K562 (cell line): Measurements from ENCODE around the gene WDR46. TPM values are rescaled to one million over a fixed set of nuclear protein-coding genes. Genes with fewer than 3 reads are reported as not detected.

Experiments used
- CBFB ChIP-seq: sonication (generic); formaldehyde crosslinking; IDR thresholded peaks from 2 replicates; pipeline ENCODE4 v1.4.0; 2020; ENCODE audit warnings: mild to moderate bottlenecking, missing genetic modification reagents
- JUN ChIP-seq, 2 experiments: sonication (generic) in 1 of 2; formaldehyde crosslinking in 1 of 2; IDR thresholded peaks; 2 replicates each; pipeline versions ENCODE4 v1.6.1 to v1.8.0; 2012 to 2022; ENCODE audit warnings: borderline replicate concordance in 2 of 2, mild to moderate bottlenecking in 2 of 2, improper control_type of control experiment in 1 of 2, low read depth in 1 of 2, low read length in 1 of 2, missing genetic modification reagents in 1 of 2
- LEF1 ChIP-seq: fragments of 450-650 bp; IDR thresholded peaks from 2 replicates; pipeline ENCODE4 v1.6.1; 2016; ENCODE audit warnings: mild to moderate bottlenecking
- MNT ChIP-seq, 2 experiments: fragments of 450-650 bp; conservative IDR thresholded peaks; 2 replicates each; pipeline ENCODE4 v1.6.1; 2017; ENCODE audit warnings: mild to moderate bottlenecking in 2 of 2, moderate library complexity in 2 of 2
- NKRF ChIP-seq: fragments of 450-650 bp; IDR thresholded peaks from 2 replicates; pipeline ENCODE4 v1.6.1; 2016; ENCODE audit warnings: borderline replicate concordance
- PCBP2 ChIP-seq: fragments of 200-400 bp; formaldehyde crosslinking; IDR thresholded peaks from 2 replicates; pipeline ENCODE4 v1.6.1; 2018; ENCODE audit warnings: low read length, low read depth, mild to moderate bottlenecking, moderate library complexity; ENCODE audit not compliant: poor library complexity, severe bottlenecking
- RAD51 ChIP-seq: fragments of 450-650 bp; IDR thresholded peaks from 2 replicates; pipeline ENCODE4 v1.7.1; 2016; ENCODE audit warnings: low read depth, mild to moderate bottlenecking, borderline replicate concordance
- SPI1 ChIP-seq: IDR thresholded peaks from 2 replicates; pipeline ENCODE4 v1.6.1; 2011; ENCODE audit warnings: low read depth, low read length, control low read depth, borderline replicate concordance
- TAF1 ChIP-seq: IDR thresholded peaks from 2 replicates; pipeline ENCODE4 v1.6.1; 2011; ENCODE audit warnings: mild to moderate bottlenecking, low read length, moderate library complexity; ENCODE audit not compliant: insufficient read depth, control insufficient read depth, severe bottlenecking; ENCODE audit errors: extremely low read depth
- TCFL5 ChIP-seq: fragments of 250-450 bp; sonication (Bioruptor Pico); conservative IDR thresholded peaks from 2 replicates; pipeline ENCODE4 v1.6.1; 2021; ENCODE audit warnings: mild to moderate bottlenecking, moderate library complexity, matching md5 sums
- ZNF347 ChIP-seq: fragments of 450-650 bp; formaldehyde crosslinking; IDR thresholded peaks from 2 replicates; pipeline ENCODE4 v1.4.0; 2020; ENCODE audit warnings: low read depth, mild to moderate bottlenecking, moderate library complexity
- ZNF586 ChIP-seq: fragments of 450-650 bp; formaldehyde crosslinking; conservative IDR thresholded peaks from 2 replicates; pipeline ENCODE4 v1.4.0; 2020; ENCODE audit warnings: mild to moderate bottlenecking, moderate library complexity
- polyA plus RNA-seq, 8 experiments: library from polyadenylated mRNA; depleted of rRNA in 4 of 8; stranded (reverse) in 5 of 8; unstranded in 3 of 8; fragments of >200 nt; fragmentation: Nextera tagmentation in 2 of 8; fragmentation: Illumina TruSeq in 1 of 8; extraction: Ambion mirVana in 2 of 8; extraction: Trizol in 1 of 8; gene quantifications; 2 replicates each; pipeline versions ENCODE4 v1.2.1 to v1.2.3, GENCODE V29; 2011 to 2014; ENCODE audit warnings: inconsistent platforms in 1 of 8, missing spikeins in 1 of 8
- total RNA-seq, 7 experiments: library from RNA; depleted of rRNA in 6 of 7; stranded (reverse); fragments of >200 nt in 6 of 7; fragmentation: Illumina TruSeq in 2 of 7; extraction: Trizol in 2 of 7; gene quantifications; 2 replicates each; pipeline versions ENCODE4 v1.2.1 to v1.2.3, GENCODE V29; 2011 to 2021; ENCODE audit warnings: low replicate concordance in 1 of 7
- TF ChIP-seq, protein P1 (sequence below), 2 experiments: fragments of 450-650 bp in 1 of 2; sonication (generic) in 1 of 2; formaldehyde crosslinking; conservative IDR thresholded peaks; 2 replicates each; pipeline versions ENCODE4 v1.4.0 to v1.8.1; 2020 to 2022; ENCODE audit warnings: mild to moderate bottlenecking in 1 of 2, missing genetic modification reagents in 1 of 2
- TF ChIP-seq, protein P2 (sequence below): sonication (generic); formaldehyde crosslinking; IDR thresholded peaks from 2 replicates; pipeline ENCODE4 v1.8.0; 2022; ENCODE audit warnings: mild to moderate bottlenecking, missing genetic modification reagents
- TF ChIP-seq, protein P3 (sequence below): sonication (generic); formaldehyde crosslinking; IDR thresholded peaks from 2 replicates; pipeline ENCODE4 v1.8.0; 2023; ENCODE audit warnings: mild to moderate bottlenecking, missing genetic modification reagents
- TF ChIP-seq, protein P4 (sequence below): sonication (generic); formaldehyde crosslinking; IDR thresholded peaks from 2 replicates; pipeline ENCODE4 v1.8.1; 2023; ENCODE audit warnings: mild to moderate bottlenecking, missing genetic modification reagents

Gene WDR46
- total and polyA plus RNA-seq, 9 of the 15 experiments (the other 6 are each of a cell fraction or from before 2014, with no cell fraction given): 8.9 to 146 (median 93.1) TPM

GRCh38 chr6:33297406-33297955, 8.4 kb upstream of the WDR46 start (continued):
- TF ChIP-seq MNT (conservative IDR thresholded peaks at IDR 0.05) (peak in 1 of 2 experiments; percentile 66; a peak in 2 of 4 replicates), TAF1 (no peak), PCBP2 (no peak), LEF1 (no peak), TCFL5 (no peak), JUN (IDR thresholded peaks at IDR 0.05; ENCODE audit: borderline replicate concordance, low read depth, low read length) (no peak), JUN (CRISPR knock-in tag; IDR thresholded peaks at IDR 0.05; ENCODE audit: borderline replicate concordance) (no peak), ZNF586 (CRISPR knock-in tag) (no peak), CBFB (no peak), NKRF (no peak), SPI1 (peak; percentile 99), RAD51 (peak; percentile 90), ZNF347 (CRISPR knock-in tag) (no peak)
- TF ChIP-seq, protein P1, sequence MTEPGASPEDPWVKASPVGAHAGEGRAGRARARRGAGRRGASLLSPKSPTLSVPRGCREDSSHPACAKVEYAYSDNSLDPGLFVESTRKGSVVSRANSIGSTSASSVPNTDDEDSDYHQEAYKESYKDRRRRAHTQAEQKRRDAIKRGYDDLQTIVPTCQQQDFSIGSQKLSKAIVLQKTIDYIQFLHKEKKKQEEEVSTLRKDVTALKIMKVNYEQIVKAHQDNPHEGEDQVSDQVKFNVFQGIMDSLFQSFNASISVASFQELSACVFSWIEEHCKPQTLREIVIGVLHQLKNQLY (CRISPR knock-in tag; conservative IDR thresholded peaks at IDR 0.05): 0 out of 4 replicates have a peak, but pooled peaks of 1 of the 2 experiments have one; percentile 46
- TF ChIP-seq, protein P2, sequence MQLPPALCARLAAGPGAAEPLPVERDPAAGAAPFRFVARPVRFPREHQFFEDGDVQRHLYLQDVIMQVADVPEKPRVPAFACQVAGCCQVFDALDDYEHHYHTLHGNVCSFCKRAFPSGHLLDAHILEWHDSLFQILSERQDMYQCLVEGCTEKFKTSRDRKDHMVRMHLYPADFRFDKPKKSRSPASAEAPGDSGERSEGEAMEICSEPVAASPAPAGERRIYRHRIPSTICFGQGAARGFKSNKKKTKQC (CRISPR knock-in tag): no peak
- TF ChIP-seq, protein P3, sequence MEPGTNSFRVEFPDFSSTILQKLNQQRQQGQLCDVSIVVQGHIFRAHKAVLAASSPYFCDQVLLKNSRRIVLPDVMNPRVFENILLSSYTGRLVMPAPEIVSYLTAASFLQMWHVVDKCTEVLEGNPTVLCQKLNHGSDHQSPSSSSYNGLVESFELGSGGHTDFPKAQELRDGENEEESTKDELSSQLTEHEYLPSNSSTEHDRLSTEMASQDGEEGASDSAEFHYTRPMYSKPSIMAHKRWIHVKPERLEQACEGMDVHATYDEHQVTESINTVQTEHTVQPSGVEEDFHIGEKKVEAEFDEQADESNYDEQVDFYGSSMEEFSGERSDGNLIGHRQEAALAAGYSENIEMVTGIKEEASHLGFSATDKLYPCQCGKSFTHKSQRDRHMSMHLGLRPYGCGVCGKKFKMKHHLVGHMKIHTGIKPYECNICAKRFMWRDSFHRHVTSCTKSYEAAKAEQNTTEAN (CRISPR knock-in tag): no peak
- TF ChIP-seq, protein P4, sequence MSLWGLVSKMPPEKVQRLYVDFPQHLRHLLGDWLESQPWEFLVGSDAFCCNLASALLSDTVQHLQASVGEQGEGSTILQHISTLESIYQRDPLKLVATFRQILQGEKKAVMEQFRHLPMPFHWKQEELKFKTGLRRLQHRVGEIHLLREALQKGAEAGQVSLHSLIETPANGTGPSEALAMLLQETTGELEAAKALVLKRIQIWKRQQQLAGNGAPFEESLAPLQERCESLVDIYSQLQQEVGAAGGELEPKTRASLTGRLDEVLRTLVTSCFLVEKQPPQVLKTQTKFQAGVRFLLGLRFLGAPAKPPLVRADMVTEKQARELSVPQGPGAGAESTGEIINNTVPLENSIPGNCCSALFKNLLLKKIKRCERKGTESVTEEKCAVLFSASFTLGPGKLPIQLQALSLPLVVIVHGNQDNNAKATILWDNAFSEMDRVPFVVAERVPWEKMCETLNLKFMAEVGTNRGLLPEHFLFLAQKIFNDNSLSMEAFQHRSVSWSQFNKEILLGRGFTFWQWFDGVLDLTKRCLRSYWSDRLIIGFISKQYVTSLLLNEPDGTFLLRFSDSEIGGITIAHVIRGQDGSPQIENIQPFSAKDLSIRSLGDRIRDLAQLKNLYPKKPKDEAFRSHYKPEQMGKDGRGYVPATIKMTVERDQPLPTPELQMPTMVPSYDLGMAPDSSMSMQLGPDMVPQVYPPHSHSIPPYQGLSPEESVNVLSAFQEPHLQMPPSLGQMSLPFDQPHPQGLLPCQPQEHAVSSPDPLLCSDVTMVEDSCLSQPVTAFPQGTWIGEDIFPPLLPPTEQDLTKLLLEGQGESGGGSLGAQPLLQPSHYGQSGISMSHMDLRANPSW (CRISPR knock-in tag): peak; percentile 82; the same call in 1 of the 2 replicates
